Thyroid gland (tissue), 4 donors: ENCODE results near the gene ITIH1. TPM values are rescaled to one million over a fixed set of nuclear protein-coding genes. Genes with fewer than 3 reads are reported as not detected.

Source experiments
- DNase-seq, 2 donors: peaks; one replicate each; pipeline ENCODE4 v3.0.0-alpha.2; 2019
- H3K27ac ChIP-seq, 3 donors: fragments of 200-600 bp; sonication (generic); 1 replicate in 2 of 3; 2 replicates in 1 of 3; pipeline ENCODE4 v1.5.1; 2016 to 2019; ENCODE audit warnings: mild to moderate bottlenecking in 1 of 3, moderate library complexity in 1 of 3
- H3K27me3 ChIP-seq: fragments of 200-600 bp; sonication (generic); one replicate; pipeline ENCODE4 v1.5.1; 2019
- H3K36me3 ChIP-seq, 2 donors: fragments of 200-600 bp; sonication (generic); one replicate each; pipeline ENCODE4 v1.5.1; 2016 to 2019
- H3K4me1 ChIP-seq, 2 donors: fragments of 200-600 bp; sonication (generic); one replicate each; pipeline ENCODE4 v1.5.1; 2017 to 2019
- H3K4me3 ChIP-seq, 3 donors: fragments of 200-600 bp; sonication (generic); replicated peaks in 1 of 3; 1 replicate in 2 of 3; 2 replicates in 1 of 3; pipeline ENCODE4 v1.5.1; 2016; ENCODE audit warnings: mild to moderate bottlenecking in 1 of 3
- H3K9me3 ChIP-seq: fragments of 200-600 bp; sonication (generic); one replicate; pipeline ENCODE4 v1.5.1; 2017
- POLR2A ChIP-seq, 2 donors: fragments of 450-650 bp; IDR thresholded peaks; one replicate each; pipeline ENCODE4 v1.6.1; 2017; ENCODE audit warnings: antibody characterized with exemption in 2 of 2, mild to moderate bottlenecking in 2 of 2, moderate library complexity in 1 of 2
- WGBS, 2 donors: methylation state at CpG; one replicate each; pipeline ENCODE4 v1.1.5; 2017; 5-methylcytosine and 5-hydroxymethylcytosine counted together
- intact Hi-C: fragments of 100-400 bp; cut with DNase I; formaldehyde crosslinking; loops from one replicate; pipeline ENCODE4 v1.15.1; 2023
- small RNA-seq: library from RNA; depleted of rRNA; stranded (forward); fragments of <200 nt; gene quantifications from one replicate; pipeline ENCODE3, GENCODE V24; 2016
- total RNA-seq, 4 donors: library from RNA; depleted of rRNA; stranded (reverse); fragments of >200 nt; gene quantifications; one replicate each; pipeline ENCODE4 v1.2.3, GENCODE V29; 2016
- TF ChIP-seq, protein P1 (sequence below), 6 experiments: fragments of 200-600 bp in 3 of 6; fragments of 450-650 bp in 3 of 6; sonication (generic) in 3 of 6; IDR thresholded peaks; one replicate each; pipeline ENCODE4 v1.5.1; 2016 to 2019; ENCODE audit warnings: antibody characterized with exemption in 6 of 6, mild to moderate bottlenecking in 2 of 6, inconsistent platforms in 1 of 6, moderate library complexity in 1 of 6

Gene ITIH1
- total RNA-seq, 4 donors from 2014 or later, result not detected

DNA sequence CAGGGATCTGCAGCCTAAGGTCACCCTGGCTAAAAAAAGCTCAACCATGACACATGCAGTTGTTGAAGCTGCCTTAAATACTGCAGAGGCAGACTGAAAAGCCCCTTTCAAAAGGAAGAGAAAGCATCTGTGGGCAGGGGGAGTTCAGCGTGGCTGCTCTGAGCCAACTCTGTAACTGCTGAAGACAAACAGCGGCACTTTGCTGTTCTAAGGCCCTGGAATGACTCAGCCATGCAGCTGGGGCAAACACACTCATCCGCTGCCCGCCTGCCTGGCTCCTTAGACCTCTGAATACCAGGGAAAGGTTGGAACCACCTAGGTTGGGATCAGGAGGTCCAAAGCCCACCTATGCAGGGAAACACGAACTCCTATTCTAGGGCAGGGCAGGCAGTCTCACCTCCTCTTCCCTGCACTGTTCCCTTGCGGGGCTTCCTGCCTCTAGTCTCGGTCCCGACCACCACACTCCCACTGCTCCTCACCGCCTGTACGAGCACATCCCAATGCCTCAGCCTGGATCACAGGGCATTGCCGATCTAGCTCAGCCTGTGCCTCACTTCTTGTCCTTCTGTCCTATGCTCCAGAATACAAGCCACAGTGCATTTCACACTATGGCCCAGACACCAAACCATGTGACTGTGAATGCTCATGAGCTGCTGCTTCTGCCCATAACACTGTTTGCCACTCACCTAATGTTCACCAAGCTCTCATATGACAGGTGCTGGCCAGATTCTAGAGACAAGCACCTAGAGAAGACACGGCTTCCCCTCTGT lies 64.0 kb downstream of the ITIH1 start:
- intact Hi-C loops, result no loop called here
- Histone ChIP-seq H3K27ac (no peak overlapping the region), H3K36me3 (peaks cover 8 to 18% of the 10 kb centered on the region in 2 donors), H3K9me3 (no peaks in the 10 kb centered on the region), H3K4me3 (no peak overlapping the region), H3K27me3 (no peaks in the 10 kb centered on the region), H3K4me1 (peaks cover 4 to 27% of the 10 kb centered on the region in 2 donors)
- 95% methylated on average over 12 of the region's 12 CpGs for WGBS, 2 donors
- no peak for TF ChIP-seq POLR2A (IDR thresholded peaks at IDR 0.05)
- TF ChIP-seq, protein P1, sequence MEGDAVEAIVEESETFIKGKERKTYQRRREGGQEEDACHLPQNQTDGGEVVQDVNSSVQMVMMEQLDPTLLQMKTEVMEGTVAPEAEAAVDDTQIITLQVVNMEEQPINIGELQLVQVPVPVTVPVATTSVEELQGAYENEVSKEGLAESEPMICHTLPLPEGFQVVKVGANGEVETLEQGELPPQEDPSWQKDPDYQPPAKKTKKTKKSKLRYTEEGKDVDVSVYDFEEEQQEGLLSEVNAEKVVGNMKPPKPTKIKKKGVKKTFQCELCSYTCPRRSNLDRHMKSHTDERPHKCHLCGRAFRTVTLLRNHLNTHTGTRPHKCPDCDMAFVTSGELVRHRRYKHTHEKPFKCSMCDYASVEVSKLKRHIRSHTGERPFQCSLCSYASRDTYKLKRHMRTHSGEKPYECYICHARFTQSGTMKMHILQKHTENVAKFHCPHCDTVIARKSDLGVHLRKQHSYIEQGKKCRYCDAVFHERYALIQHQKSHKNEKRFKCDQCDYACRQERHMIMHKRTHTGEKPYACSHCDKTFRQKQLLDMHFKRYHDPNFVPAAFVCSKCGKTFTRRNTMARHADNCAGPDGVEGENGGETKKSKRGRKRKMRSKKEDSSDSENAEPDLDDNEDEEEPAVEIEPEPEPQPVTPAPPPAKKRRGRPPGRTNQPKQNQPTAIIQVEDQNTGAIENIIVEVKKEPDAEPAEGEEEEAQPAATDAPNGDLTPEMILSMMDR (IDR thresholded peaks at IDR 0.05), result no peak
- no peak for DNase-seq

Small RNAs within 50 kb of the gene (small RNA-seq; reads per million reads assigned to genes)
- gene AC006254.2, result not detected
- gene MUSTN1, result not detected

Other genes starting within 250 kb of the ITIH1 start
- gene NT5DC2, start 243.7 kb upstream of the ITIH1 start, total RNA-seq, result 10 to 100 TPM; 40.5 to 55.1 (median 45.0) TPM
- 10 to 100 TPM in 2 of 4 donors, 1 to 10 TPM in 2; 4.8 to 34.3 (median 9.4) TPM for gene UQCC5, start 241.0 kb upstream of the ITIH1 start, total RNA-seq
- gene PBRM1, start 91.7 kb upstream of the ITIH1 start, total RNA-seq, result 100 to 1,000 TPM; 111 to 165 (median 125) TPM
- gene GNL3, start 91.6 kb upstream of the ITIH1 start, total RNA-seq, result 10 to 100 TPM; 39.2 to 68.4 (median 41.7) TPM
- gene GLT8D1, start 71.8 kb upstream of the ITIH1 start, total RNA-seq, result 100 to 1,000 TPM in 3 of 4 donors, 10 to 100 TPM in 1; 97.8 to 145 (median 107) TPM
- 100 to 1,000 TPM; 134 to 263 (median 185) TPM for gene SPCS1, start 71.5 kb upstream of the ITIH1 start, total RNA-seq
- 10 to 100 TPM; 36.7 to 65.6 (median 41.8) TPM for gene NEK4, start 6.7 kb upstream of the ITIH1 start, total RNA-seq
- gene ITIH3, start 17.2 kb downstream of the ITIH1 start, total RNA-seq, result 10 to 100 TPM in 1 of 4 donors, 1 to 10 TPM in 2, under 1 TPM in 1; 0.89 to 12.8 (median 1.4) TPM
- 1 to 10 TPM; 3.9 to 8.6 (median 7.5) TPM for gene ITIH4, start 53.1 kb downstream of the ITIH1 start, total RNA-seq
- 1 to 10 TPM; 4.0 to 7.0 (median 6.7) TPM for gene MUSTN1, start 57.4 kb downstream of the ITIH1 start, total RNA-seq
- 10 to 100 TPM; 15.0 to 22.1 (median 18.7) TPM for gene STIMATE, start 119.9 kb downstream of the ITIH1 start, total RNA-seq